ENCODE measurements around the gene NGDN.

Gene NGDN

DNA sequence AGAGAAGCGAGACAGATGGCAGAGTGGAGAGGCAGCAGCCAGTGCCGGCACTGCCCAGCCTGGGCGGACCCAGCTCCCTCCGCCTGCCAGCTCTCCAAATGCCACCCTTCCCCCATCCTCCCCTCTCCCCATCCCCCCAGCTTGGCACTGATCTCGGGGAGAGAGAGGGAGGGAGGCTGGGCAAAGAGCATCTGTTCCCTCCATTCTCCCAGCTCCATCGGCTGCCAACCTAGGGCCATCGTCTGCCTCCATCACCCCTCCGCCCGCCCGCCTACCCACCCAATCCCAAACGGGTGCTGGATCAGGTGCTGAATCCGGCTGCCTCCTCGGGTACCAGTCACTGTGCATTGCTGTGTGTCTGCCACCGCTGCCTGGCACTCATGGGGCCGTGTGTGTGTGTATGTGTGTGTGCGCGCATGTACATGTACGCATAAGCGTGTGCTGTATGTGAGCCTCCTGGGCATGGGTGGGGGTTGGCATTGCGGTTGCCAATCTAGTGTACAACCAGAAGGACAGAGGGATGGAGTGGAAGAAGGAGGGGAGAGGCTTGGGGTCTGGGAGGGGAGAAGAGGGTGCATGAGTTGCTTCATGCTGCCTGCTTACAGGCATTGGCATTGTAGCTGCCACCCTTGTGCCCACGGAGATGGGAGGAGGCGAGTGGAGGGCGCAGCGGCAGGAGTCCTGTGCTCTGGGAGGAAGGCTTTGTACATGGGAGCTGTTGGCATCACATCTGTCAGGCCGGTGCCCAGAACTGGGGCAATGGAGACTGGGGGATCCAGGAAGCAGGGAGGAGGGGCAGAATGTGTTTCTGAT is 43.7 kb downstream of the NGDN start:
- in situ Hi-C loops (cut with MboI; ENCODE audit: low sequenced_read_pairs) = no loop called here
- Histone ChIP-seq H3K27me3 (ENCODE audit: low read depth) (no peaks in the 10 kb centered on the region), H3K4me1 (no peaks in the 10 kb centered on the region), H3K4me3 (no peak overlapping the region), H3K36me3 (replicated peaks) (no peaks in the 10 kb centered on the region), H3K9me3 (no peaks in the 10 kb centered on the region)
- DNase-seq (ENCODE audit: low spot score in 2 of 2) = no peak

DNA sequence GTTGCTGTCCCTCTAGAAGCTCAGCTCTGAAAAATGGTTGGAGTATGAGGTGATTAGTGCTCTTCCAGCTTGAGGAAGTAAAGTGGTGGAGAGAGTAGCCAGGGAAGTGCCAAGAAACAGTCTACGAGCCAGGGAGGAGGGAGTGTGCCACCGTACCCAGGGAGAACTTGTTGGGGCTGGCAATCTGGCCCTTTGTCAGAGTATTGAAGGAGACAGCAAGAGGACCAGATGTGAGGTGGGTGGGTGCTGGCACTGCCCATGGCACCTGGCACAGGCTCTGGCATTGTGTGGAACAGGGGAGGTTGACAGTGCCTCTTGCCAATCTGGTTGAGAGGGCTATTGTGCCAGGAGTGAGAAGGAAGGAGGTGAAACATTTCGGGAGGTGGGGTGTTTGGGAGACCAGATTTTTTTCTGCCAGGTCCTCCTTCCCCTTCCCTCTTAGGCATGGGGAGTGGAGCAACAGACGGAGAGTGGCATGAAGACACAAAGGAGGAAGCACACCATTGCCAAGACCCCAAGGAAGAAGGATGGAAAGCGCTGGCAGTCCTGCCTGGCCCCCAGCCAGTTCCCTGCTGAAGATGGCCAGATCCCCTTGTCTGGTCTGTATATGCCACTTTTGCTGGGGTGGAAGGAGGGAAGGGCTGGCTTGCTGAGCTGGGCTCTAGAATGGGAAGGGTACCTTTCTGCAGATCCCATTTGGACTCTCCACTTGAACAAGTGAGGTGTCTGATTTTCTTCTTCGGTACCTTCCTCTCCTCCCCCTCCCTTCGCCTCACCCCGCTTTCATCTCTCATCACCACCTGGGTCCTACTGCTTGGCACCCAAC is 44.5 kb downstream of the NGDN start:
- Histone ChIP-seq H3K4me1 (no peaks in the 10 kb centered on the region), H3K9me3 (no peaks in the 10 kb centered on the region), H3K36me3 (replicated peaks) (no peaks in the 10 kb centered on the region), H3K27me3 (ENCODE audit: low read depth) (no peaks in the 10 kb centered on the region), H3K4me3 (no peak overlapping the region)
- DNase-seq (ENCODE audit: low spot score in 2 of 2) = no peak
- in situ Hi-C loops (cut with MboI; ENCODE audit: low sequenced_read_pairs) = no loop called here

DNA sequence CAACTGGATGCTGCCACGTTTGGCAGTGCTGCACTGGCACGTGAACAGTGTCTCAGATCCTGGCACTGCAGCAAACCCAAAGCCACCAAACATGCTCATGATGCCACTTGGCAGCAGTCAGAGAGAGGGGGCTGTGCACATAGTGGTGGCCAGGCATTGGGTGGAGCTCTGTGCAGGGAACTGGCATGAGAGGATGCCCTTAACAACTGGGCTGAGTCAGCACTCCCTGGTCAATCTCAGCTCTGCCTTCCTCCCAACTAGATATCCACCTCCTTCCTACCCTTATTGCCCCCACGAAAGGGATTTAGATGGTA is 45.1 kb downstream of the NGDN start:
- no peaks in the 10 kb centered on the region for H3K27me3 ChIP-seq (ENCODE audit: low read depth)
- no peaks in the 10 kb centered on the region for H3K9me3 ChIP-seq
- no peak for DNase-seq (ENCODE audit: low spot score in 2 of 2)

DNA sequence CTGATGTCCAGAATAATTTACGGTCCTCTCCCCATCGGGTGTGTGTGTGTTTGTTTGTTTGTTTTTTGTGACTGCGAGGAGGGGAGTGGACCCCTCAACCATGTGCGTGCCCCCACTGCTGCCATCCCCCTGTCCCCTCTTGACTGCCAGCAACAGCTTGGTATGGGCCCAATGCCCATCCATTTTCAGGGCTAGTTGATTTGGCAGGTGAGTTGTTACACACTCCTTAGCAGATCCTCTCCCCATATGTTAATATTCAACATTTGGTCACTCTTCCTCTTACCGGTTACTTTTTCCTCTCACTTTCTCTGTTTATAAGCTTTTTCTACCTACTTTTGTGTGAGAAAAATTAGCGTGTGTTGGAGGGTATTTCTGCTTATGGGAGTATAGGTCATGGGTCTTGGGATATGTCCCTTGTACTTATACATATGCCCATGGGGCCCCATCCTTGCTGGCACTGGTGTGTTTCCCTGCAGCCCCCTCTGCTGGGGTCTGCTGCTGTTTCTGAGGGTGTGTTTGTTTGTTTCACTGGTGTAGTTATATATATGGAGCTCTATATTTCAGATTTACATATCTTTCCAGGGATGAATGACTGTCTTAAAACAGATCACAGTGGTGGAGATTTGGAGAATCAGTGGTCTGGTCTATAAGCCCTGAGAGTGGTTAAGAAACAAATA is 48.3 kb downstream of the NGDN start:
- Histone ChIP-seq H3K4me1 (no peaks in the 10 kb centered on the region), H3K27me3 (ENCODE audit: low read depth) (no peaks in the 10 kb centered on the region), H3K9me3 (no peaks in the 10 kb centered on the region), H3K4me3 (no peak overlapping the region), H3K36me3 (replicated peaks) (no peaks in the 10 kb centered on the region)
- DNase-seq (ENCODE audit: low spot score in 2 of 2) = no peak
- in situ Hi-C loops (cut with MboI; ENCODE audit: low sequenced_read_pairs) = no loop called here

More for the DNA sequence above, 45.1 kb downstream of the NGDN start:
- no peaks in the 10 kb centered on the region for H3K36me3 ChIP-seq (replicated peaks)
- no peaks in the 10 kb centered on the region for H3K4me1 ChIP-seq
- no peak overlapping the region for H3K4me3 ChIP-seq
- in situ Hi-C loops (cut with MboI; ENCODE audit: low sequenced_read_pairs) = no loop called here

DNA sequence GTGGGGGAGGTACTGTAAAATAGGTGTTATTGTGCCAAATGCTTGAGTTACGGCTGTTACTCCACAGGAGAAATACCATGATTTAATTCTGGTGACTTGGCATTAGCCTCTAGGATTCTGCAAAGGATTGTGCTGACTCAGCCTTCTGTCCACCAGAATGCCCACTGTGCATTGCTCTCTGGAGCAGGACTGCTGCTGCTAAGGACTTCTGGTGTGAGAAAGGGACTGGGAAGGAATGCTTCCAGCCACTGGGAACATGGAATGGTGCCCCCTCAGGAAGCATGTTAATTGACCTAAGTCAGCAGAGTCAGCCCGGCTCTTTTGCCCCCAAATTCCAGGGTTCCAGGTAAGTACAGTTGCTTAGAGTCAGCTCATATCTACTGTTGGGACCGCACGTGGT is 49.2 kb downstream of the NGDN start:
- Histone ChIP-seq H3K9me3 (no peaks in the 10 kb centered on the region), H3K4me3 (no peak overlapping the region), H3K27me3 (ENCODE audit: low read depth) (no peaks in the 10 kb centered on the region), H3K36me3 (replicated peaks) (no peaks in the 10 kb centered on the region), H3K4me1 (no peaks in the 10 kb centered on the region)
- DNase-seq (ENCODE audit: low spot score in 2 of 2) = no peak
- in situ Hi-C loops (cut with MboI; ENCODE audit: low sequenced_read_pairs) = no loop called here

DNA sequence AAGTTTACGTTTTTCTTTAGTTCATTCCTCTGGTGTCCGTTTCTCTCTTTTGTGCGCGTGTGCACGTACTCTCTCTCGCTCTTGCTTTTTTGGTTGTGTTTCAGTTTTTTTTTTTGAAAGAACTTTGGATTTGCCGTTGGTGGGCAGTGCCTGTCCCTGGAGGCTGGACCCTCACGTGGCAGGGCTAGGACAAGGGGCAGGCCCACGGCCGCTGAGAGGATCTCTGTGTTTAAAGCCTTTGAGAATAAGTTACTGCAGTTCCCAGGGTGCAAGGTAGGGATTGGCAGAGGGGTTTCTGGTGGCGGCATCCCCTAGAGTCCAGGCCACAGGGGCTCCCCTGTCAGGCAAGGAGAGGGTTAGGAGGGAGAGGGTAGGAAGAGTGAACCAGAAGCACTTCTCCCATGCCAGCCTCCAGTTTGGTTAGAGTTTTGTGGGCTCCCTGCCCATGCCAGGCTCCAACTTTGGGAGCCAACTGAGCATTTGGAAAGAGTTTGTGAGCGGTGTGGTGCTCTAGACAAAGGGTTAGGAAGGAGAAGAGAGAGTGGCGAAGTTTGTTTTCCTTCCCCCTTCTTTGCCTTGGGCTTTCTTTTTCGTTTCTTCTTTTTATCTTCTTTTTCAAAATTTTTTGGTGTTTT is 51.5 kb downstream of the NGDN start:
- Histone ChIP-seq H3K27me3 (ENCODE audit: low read depth) (no peaks in the 10 kb centered on the region), H3K9me3 (no peaks in the 10 kb centered on the region), H3K4me3 (no peak overlapping the region), H3K4me1 (no peaks in the 10 kb centered on the region), H3K36me3 (replicated peaks) (no peaks in the 10 kb centered on the region)
- no peak for DNase-seq (ENCODE audit: low spot score in 2 of 2)
- in situ Hi-C loops (cut with MboI; ENCODE audit: low sequenced_read_pairs) = no loop called here

DNA sequence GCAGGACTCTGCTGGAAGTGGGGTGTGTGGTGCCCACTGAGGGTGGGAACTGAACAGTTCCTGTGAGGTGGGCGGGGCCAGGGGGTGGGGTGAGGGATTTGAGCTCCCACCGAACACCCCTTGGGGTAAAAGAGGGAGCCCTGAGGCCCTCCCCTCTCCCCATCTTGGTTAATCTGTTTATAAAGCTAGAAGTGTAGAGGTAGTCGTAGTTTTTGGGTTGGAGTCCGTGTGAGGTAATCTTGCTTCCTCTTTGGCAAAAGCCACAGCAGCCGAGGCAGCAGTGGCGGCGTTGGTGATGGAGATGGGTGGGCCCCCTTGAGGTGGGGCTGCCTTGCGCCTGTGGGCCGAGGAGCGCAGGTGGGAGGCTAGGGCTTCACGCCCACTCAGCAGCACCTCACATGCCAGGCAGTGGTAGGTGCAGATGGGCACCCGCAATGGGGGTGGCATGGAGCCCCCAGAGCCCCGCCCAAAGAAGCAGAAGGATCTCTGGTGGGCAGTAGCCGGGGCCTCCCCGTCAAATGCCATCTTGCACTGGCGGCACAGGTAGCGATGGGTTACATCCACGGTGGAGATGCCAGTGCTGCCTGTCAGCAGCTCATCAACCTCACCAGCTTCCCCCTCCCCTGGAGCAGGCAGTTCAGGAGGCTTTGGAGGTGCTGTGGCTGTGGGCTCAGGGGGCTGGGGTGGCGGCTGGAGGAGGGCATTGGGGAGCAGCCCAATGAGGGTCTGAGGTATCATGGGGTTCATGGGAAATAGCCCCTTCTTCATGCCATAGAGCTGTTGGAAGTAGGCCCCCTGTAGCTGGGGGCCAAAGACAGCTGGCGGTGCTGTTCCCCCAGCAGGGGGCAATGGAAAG is 52.5 kb downstream of the NGDN start:
- in situ Hi-C loops (cut with MboI; ENCODE audit: low sequenced_read_pairs) = no loop called here
- no peak for DNase-seq (ENCODE audit: low spot score in 2 of 2)
- no peaks in the 10 kb centered on the region for H3K36me3 ChIP-seq (replicated peaks)
- H3K4me1 ChIP-seq = no peaks in the 10 kb centered on the region
- no peaks in the 10 kb centered on the region for H3K27me3 ChIP-seq (ENCODE audit: low read depth)
- no peak overlapping the region for H3K4me3 ChIP-seq
- no peaks in the 10 kb centered on the region for H3K9me3 ChIP-seq

DNA sequence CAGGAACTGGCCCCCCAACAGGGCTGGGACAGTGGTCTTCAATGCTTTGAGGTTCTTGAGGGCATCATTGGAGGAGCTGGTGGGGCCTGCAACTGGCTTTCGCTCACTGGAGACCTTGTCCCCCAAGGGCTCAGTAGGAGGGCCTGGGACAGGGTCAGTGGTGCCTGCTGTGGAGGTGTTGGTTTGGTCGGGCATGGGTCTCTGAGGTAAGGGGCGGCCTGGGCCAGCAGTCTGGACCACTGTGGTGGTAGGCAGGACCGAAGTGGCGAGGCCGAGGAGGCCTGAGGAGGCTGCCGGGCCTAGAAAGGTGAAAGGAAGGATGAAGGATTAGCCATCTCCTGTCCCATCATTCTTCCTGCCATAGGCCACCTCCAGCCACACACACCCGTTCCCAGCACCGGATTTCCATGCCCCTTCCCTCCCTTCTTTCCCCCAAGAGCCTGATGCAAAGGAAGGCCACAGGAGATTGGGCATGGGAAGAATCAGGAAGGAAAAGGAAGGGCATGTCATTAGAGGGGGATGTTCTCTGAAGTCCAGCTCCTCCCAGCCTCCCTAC is 53.2 kb downstream of the NGDN start:
- H3K36me3 ChIP-seq (replicated peaks) = no peaks in the 10 kb centered on the region
- no peaks in the 10 kb centered on the region for H3K9me3 ChIP-seq
- H3K27me3 ChIP-seq (ENCODE audit: low read depth) = no peaks in the 10 kb centered on the region
- no peak overlapping the region for H3K4me3 ChIP-seq
- no peak for DNase-seq (ENCODE audit: low spot score in 2 of 2)
- in situ Hi-C loops (cut with MboI; ENCODE audit: low sequenced_read_pairs) = no loop called here
- no peaks in the 10 kb centered on the region for H3K4me1 ChIP-seq

DNA sequence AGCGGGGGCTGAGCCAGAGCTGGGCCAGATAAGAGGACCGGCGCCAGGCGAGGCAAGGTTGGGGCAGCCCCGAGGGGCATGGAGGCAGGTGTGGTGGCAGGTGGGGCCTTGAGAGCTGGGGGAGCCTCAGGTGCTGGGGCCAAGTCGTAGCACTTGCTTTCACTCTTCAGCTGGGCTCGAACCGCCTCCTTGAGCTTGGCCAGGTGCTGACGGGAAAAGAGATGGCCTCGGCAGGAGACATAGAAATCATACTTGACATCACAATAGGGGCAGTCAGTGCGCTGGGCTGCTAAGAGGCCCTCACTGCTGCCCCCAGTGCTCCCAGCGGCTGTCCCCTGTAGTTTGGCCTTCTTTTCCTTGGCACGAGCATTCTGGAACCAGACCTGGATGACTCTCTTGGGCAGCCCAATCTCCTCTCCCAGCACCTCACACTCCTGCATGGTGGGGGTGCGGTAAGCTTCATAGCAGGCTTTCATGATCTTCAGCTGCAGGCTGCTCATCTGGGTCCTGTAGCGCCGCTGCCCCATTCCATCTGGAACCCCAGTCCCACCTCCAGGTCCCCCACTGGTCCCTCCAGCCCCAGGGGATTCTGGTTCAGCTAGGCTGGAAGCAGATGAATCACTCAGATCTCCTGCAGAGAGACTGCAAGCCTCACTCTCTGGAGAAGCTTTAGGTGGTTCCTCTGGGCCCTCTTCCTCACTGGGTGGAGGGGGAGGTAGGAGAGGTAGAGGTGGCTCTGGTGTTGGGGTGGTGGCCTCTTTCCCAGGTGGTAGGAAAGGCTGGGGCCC is 53.9 kb downstream of the NGDN start:
- no peaks in the 10 kb centered on the region for H3K36me3 ChIP-seq (replicated peaks)
- no peak for DNase-seq (ENCODE audit: low spot score in 2 of 2)
- no peaks in the 10 kb centered on the region for H3K9me3 ChIP-seq
- no peaks in the 10 kb centered on the region for H3K27me3 ChIP-seq (ENCODE audit: low read depth)
- in situ Hi-C loops (cut with MboI; ENCODE audit: low sequenced_read_pairs) = no loop called here
- H3K4me3 ChIP-seq = no peak overlapping the region
- no peaks in the 10 kb centered on the region for H3K4me1 ChIP-seq

DNA sequence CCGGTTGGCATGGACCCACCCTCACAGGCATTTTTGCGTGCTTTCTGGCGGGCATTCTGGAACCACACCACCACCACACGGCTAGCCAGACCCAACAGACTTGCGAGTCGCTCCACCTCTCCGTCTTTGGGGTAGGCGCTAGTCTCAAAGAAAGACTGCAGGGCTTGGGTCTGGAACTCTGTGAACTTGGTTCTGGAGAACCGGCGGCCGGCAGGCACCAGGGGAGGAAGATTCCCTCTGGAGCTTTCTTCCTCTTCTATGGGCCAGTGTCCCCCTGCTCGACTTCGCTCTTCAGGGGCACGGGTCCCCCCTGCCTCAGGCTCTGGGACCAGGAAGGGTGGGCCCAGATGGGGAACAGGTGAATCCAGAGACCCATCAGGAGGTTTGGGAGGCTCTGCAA is 55.5 kb downstream of the NGDN start:
- Histone ChIP-seq H3K4me1 (no peaks in the 10 kb centered on the region), H3K27me3 (ENCODE audit: low read depth) (no peaks in the 10 kb centered on the region), H3K36me3 (replicated peaks) (no peaks in the 10 kb centered on the region), H3K9me3 (no peaks in the 10 kb centered on the region), H3K4me3 (no peak overlapping the region)
- no peak for DNase-seq (ENCODE audit: low spot score in 2 of 2)
- in situ Hi-C loops (cut with MboI; ENCODE audit: low sequenced_read_pairs) = no loop called here

DNA sequence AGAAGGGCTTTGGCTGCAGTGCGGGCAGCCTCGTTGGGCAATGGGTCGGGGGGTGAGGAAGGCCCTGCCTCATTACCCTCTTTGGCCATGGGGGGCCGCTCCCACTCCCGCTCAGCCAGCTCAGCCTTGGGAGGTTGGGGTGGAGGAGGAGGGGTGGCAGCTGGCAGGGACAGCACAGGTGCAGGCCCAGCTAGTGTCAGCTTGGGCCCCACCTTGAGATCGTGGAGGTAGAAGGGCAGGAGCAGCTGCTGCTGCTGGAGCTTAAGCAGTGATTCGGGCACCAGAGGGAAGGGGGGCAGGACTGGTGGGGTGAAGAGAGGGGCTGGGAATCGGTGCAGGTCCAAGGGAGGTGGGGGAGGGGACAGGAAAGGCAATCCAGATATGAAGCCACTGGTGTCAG is 56.1 kb downstream of the NGDN start:
- DNase-seq (ENCODE audit: low spot score in 2 of 2) = no peak
- Histone ChIP-seq H3K4me1 (no peaks in the 10 kb centered on the region), H3K4me3 (no peak overlapping the region), H3K9me3 (no peaks in the 10 kb centered on the region), H3K36me3 (replicated peaks) (no peaks in the 10 kb centered on the region), H3K27me3 (ENCODE audit: low read depth) (no peaks in the 10 kb centered on the region)
- in situ Hi-C loops (cut with MboI; ENCODE audit: low sequenced_read_pairs) = no loop called here
